Measurements from ENCODE around the gene GPR50.

GRCh38 chrX:151167791-151168345 lies 8.5 kb upstream of the GPR50 start:
- no peak for TF ChIP-seq CTCF (conservative IDR thresholded peaks at IDR 0.05; ENCODE audit: low read depth, low read length)
- TF ChIP-seq EZH2 (IDR thresholded peaks at IDR 0.05; ENCODE audit: borderline replicate concordance, low read depth, low read length, poor library complexity, severe bottlenecking): no peak
